GM19351 (cell line): ENCODE results near the gene NLRC5.
"Not testable (repeated sequence)": the region's sequence is repeated elsewhere in the genome, so short reads cannot be mapped to it uniquely, and the experiment has no call there.

Source experiments
- ATAC-seq: cut with Tn5 transposase; IDR thresholded peaks from one replicate; pipeline ENCODE4 v1.9.1; 2021; ENCODE audit warnings: mild to moderate bottlenecking, moderate library complexity; ENCODE audit not compliant: unreplicated experiment

NLRC5 gene

DNA sequence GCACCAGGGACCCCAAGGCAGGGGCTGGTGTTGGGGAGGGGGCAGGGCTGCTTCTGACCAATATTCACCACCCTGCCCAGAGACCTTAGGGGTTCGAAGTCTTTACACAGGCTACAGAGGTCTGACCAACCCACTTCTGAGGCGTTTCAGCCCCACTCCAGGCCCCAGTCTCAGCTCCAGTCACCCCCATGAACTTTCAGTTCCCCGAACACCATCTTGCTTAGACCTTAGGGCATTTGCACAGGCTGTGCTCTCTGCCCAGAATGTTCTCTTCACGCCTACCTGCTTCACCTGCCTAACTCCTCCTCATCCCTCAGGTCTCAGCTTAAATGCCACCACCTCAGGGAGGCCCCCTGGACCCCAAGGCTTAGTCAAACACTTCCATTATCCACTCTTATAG, 77.3 kb downstream of the NLRC5 start:
- peak; percentile 55 for ATAC-seq

- ATAC-seq = no peak
Observed at GRCh38 chr16:57067347-57067746, 78.0 kb downstream of the NLRC5 start.

DNA sequence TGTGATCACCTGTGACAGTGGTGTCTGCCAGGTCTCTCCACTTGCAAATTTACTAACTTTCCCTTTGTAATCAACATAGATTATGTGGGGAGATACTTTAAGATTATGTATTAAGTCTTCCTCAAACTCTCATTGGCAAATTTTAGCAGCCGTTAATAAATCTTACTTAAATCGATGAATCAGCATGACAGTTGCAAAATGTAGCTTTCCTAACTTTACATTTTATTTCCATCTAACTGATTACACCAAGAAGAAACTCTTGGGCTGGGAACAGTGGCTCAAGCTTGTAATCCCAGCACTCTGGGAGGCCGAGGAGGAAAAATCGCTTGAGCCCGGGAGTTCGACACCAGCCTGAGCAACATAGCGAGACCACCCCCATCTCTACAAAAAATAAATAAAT, 79.7 kb downstream of the NLRC5 start:
- ATAC-seq = no peak

DNA sequence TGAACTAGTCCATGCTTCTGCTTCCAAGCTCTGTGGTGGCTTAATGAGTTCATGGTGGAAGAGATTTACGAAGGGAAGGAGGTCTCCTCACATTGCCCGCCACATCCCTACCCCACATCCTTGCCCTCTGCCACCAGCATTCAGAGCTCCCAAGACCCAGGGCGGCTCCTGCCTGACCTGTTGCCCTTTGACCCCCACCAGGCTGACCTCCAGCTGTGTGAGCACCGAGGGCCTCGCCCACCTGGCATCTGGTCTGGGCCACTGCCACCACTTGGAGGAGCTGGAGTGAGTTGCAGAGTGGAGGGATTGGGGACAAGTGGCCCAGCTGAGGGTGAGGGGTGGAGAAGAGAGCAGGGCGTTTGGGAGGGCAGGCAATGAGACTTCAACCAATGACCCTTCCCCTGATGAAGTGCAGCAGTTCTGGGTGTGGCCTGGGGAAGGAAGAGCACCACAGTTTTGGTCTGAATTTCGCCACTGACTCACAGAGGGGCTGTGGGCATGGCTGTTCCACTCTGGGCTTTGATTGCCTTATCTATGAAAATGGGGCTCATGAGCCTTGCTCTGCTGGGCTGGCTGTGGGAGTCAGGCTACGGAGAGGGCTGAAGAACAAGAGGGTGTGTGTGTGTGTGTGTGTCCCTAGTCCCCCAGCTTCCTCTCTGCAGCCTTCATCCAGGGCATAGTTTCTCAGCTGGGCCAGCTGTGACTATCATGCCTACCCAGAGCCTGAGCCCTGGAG, 80.4 kb downstream of the NLRC5 start:
- ATAC-seq = no peak

GRCh38 chr16:57070424-57070823, 81.1 kb downstream of the NLRC5 start:
- no peak for ATAC-seq

- ATAC-seq = not testable (repeated sequence)
Observed at GRCh38 chr16:57071081-57071732, 81.8 kb downstream of the NLRC5 start.

- no peak for ATAC-seq
Observed at GRCh38 chr16:57071831-57072582, 82.7 kb downstream of the NLRC5 start.

DNA sequence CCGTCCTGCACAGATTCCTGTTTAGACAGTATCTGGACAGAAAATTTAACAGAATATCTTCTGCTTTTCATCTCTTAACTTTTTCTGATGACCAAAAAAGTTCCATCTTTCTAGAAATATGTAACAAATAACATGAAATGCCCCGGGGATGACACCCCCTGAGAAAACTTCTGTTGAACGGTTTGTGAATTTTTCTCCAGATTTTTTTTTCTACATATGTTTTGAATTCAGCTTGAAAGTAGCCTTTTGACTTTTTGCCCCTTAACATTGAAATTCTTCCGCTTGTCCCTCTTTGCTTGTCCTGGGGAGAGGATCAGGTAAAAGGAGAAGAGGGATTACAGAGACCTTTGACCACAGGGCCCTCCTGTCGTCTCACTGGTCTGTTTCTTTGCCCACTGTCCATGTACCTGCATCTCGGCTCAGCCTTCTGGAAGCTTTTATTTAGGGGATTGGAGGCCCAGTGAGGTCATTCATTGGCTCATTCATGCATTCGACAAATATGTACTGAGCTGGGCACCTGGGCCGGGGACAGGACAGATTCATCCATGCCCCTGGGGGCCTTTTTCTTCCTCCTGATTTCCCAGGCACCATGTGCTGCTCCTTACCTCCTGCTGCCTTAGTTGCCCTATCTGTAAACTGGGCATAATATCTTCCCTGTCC, 83.4 kb downstream of the NLRC5 start:
- ATAC-seq = no peak

GRCh38 chr16:57077714-57078113, 88.4 kb downstream of the NLRC5 start:
- ATAC-seq = no peak

DNA sequence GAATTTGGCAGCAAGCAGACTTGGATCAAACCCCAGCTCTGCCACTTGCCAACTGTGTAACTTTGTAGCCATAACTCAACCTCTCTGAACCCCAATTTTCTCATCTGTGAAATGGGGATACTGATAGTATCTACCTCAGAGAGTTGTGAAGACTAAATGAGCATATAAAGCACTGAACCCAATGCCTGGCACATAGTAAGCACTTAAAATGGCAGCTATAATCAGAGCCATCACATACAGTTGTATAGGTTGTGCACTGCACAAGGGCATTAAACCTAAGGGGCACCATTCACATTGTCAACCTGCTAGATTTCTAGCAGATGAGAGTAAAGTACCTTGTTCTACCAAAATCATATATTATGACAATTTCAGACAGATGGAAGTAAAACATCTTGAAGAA, 92.4 kb downstream of the NLRC5 start:
- ATAC-seq = no peak

- ATAC-seq = no peak
Observed at GRCh38 chr16:57082664-57083063, 93.3 kb downstream of the NLRC5 start.

- no peak for ATAC-seq
Observed at GRCh38 chr16:57083485-57084126, 94.2 kb downstream of the NLRC5 start.

GRCh38 chr16:57084257-57084770, 95.0 kb downstream of the NLRC5 start:
- peak; percentile 54 for ATAC-seq

- no peak for ATAC-seq
Observed at GRCh38 chr16:57084996-57085395, 95.6 kb downstream of the NLRC5 start.

DNA sequence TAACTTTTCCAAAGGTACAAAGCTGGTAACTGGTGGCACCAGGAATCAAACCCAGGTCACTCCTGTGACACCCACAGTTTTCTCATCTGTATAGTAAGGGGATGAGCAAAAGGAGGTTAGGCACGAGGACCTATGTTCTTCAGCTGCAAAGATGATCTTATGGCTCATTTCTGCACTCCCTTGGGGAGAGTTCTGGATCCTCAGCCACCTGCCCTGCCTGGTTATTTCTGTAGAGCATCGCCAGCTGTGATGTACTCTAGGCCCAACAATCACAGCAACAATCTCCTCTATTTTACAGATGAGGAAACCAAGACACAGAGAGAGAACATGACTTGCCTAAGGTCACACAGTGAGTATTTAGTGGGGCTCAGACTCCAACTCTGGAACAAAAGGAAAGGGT, 97.6 kb downstream of the NLRC5 start:
- no peak for ATAC-seq

DNA sequence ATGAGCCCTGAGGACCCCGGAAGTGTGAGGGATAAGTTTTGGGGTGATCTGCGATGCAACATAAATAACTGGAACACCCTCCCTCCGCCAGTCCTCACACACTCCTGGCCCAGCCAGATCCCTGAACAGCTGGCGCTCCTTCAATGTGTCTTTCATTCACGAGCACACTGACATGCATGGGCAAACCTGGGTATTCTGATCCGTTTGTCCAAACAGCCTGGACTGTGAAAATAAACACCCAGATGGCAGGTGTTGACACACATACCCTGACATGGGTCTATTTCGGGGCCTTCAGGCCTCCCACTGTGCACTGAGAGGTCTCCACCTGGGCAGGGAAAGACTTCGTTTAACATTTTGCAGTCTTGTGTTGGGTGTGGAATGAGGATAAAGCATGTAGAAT, 100.0 kb downstream of the NLRC5 start:
- ATAC-seq = no peak

- ATAC-seq = no peak
Observed at GRCh38 chr16:57091200-57091974, 102.0 kb downstream of the NLRC5 start.

DNA sequence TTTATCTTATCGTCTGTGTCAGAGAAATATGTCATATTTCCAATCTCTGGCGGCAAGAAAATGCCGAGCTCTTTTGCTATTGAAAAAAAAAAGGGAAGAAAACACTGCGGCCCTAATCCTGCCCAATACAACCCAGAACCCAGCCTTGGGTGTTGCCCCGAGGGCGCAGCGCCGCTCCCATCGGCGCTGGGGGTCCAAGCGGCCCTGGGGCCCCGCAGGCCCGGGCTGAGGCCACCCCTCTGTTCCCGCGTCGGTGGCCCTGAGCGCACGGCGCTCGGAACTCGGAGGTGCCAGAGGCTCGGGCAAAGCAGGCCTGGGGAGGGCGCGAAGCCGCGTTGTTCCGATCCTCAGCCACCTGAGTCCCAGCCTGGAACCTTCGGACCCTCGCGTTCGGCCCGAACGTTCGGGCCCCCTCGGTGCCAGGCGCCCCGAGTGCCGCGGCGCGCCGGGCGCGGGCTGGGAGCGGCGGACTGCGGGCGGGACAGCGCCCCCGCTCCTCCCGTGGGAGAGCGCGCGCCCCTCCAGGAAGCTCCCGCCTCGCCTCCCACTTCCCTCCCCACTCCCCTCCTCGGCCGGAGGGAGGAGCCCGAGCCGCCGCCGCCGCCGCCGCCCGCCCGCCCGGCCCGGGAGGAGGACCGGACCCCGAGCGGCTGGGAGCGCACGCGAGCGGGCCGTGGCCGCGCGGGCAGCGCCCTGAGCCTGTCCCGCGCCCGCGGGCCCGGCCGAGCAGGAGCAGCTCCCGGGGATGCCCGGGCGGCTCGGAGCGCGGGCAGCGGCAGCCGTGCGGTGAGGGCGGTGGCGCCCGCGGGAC, 102.8 kb downstream of the NLRC5 start, which contains the start of gene CPNE2:
Gene CPNE2, plus strand, starts transcription at position 609 of the 811 bp plus-strand sequence. CDS start 18,160 bp downstream, outside the sequence.
- peak; percentile 58 for ATAC-seq
